NCI-H2081 treated with DMSO at 0.1 percent for 48 hours (cell line): Measurements from ENCODE around the gene HNRNPUL2.
"Not testable (repeated sequence)": the region's sequence is repeated elsewhere in the genome, so short reads cannot be mapped to it uniquely, and the experiment has no call there.

Experiments
- DNase-seq: peaks from one replicate; lab custom pipeline; 2025; lab: John Stamatoyannopoulos, UW

Gene HNRNPUL2

DNA sequence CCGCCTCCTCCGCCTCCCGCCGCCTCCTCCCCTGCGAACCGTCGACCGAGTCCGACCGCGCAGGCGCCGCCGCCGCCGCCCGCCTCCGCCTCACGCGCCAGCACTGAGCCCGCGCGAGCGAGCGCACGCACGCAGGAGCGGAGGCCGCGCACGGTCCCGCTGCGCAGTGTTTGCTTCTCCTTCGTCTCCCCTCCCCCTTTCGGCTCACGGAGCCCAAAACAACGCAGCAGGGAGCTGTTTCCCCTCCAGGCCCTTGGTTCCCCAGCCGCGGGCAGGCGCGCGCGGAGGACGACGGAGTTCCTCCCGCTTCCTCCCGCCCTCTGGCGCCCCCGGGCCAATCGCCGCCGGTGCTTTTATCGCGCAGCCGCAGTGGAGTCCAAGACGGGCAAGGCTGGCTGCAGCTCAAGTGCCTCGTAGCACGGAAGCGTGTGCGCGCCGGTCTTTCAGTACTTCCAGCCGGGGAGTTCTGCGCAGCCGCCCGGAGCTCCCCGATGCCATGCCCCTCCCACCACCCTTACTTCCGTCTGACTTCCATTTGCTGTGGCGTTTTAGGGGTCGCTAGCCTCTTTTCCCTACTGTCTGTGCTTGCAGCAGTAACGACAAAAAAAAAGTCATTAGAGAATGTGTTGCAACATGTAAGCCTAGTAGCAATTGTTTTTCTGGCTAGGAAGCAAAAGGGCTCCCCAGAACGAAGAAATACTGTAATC lies at the start of gene HNRNPUL2:
Gene HNRNPUL2 (minus strand): TSS at position 293 of the 707 bp plus-strand sequence. CDS start 301 bp downstream, outside the sequence.
- peak; percentile 94 for DNase-seq

GRCh38 chr11:62775646-62776045 lies 48.4 kb upstream of the HNRNPUL2 start:
- no peak for DNase-seq

GRCh38 chr11:62774407-62774806 lies 47.1 kb upstream of the HNRNPUL2 start:
- no peak for DNase-seq

DNA sequence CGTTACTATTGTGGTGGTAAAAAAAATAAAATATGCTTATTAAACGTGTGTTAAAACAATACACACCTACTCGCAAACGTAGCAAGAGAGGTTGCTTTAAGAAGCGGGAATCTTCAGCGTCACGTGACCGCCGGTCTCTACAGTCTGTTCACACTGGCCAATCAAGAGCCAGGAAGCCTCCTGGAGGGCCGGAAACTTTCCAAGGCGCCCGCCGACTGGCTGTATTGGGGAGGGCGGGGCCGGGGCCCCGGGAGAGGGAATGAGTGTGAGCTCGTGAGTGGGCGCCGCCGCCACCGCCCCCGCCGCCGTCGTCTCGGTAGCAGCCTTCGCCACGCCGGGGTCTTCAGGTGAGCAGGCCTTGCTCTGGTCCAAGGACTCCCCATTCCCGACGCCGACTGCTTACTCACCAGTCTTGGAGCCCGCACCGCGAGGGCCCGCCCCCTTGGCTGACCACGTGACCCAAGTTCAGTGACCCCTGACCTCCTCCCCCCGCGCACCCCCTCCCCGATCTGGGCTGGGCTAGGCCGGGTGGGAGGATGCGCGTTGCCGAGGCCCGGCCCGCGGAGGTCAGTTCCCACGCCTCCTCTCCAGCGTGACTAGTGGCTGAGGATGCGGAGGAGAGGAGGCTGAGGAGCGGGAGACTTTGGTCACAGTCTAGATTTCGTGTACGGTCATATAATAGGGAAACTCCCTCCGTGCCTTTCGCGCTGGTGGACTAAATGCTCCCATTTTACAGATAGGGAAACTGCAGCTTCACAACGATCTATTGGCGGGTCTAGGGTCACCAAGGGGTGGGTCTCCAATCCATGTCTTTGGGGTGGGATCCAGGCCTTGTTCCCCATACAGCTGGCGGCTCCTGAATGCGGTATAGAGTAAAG lies 44.1 kb upstream of the HNRNPUL2 start, which contains the start of gene TAF6L:
Gene TAF6L (plus strand): TSS at position 253 of the 878 bp plus-strand sequence. CDS start 4,388 bp downstream, outside the sequence.
- DNase-seq: peak; percentile 87

DNA sequence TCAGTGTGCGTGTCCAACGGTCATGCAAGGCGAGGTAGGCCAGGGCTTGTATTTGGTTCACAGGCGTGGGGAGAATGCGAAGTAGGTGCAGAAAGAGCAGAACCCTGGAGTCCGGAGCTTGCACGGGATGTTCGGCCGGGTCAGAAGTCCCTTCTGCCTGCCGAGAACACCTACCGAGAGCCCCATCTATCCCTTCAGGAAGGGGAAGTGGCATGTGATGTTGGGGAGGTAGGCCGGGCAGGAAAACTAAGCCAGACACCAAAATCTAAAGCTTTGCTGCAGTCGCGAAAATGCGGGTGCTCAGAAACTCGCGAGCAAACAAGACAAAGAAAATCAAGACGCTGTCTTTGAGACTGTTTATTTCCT lies 43.5 kb upstream of the HNRNPUL2 start:
- DNase-seq: no peak

GRCh38 chr11:62760867-62761227 lies 33.6 kb upstream of the HNRNPUL2 start:
- not testable (repeated sequence) for DNase-seq

- DNase-seq: no peak
These were observed 30.9 kb upstream of the HNRNPUL2 start for GRCh38 chr11:62757846-62758788.

DNA sequence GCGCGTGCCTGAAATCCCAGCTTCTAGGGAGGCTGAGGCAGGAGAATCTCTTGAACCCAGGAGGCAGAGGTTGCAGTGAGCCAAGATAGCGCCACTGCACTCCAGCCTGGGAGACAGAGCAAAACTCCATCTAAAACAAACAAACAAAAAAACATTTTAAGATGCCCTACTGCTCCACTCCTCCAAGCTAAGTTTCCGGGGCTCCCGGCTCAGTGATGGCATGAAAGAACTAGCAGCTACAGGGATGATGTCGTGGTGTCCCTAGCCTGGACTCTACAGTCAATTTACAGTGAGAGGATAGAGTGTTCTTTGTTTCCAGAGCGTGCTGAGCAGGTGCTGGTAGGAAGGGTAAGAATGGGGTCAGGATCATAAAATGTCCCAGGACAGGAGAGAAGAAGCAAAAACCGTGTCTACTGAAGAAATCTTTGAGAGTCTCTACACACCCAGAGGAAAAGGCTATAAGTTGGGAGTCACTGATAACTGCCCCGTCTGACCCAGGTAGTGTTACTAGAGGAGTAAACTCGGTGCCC lies 27.9 kb upstream of the HNRNPUL2 start:
- DNase-seq: no peak

GRCh38 chr11:62753736-62754603 lies 26.7 kb upstream of the HNRNPUL2 start, which contains the start of gene ZBTB3:
TSS of gene ZBTB3 (minus strand) at chr11:62754160. CDS start at chr11:62753664, 496 bp downstream.
- peak; percentile 99 for DNase-seq

DNA sequence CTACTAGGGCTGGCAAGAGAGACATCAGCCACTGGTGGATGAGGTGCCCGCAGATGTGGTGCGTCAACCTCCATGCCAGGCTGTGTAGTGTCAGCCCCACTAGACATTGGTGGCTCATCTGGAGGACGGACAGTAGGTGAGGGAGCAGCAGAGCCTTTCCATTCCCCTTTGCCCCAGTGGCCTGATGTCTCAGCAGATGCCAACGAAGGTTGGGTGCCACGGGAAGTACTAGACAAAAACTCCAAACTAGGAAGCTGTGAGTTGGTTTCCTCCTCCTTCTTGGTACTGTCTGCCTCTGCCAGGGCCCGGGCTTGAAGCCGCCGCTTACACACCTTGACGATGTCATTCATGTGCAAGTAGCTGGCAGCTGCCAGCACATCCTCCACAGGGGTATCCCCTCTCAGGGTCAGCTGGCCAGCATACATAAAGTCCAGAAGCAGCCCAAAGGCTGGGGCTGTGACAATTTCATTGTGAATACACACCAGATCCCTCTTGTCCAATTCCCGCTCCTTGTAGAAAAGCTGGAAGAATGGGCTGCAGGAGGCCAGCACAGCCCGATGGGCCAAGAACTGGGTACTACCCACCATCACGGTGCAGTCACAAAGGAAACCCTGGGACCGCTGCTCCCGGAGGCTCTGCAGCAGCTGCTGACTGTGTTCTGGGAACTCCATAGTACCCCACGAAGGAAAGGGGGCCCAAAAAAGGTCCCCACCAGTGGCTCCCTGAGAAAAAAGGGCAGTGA lies 25.9 kb upstream of the HNRNPUL2 start:
- no peak for DNase-seq

- no peak for DNase-seq
These were observed 25.0 kb upstream of the HNRNPUL2 start for GRCh38 chr11:62752177-62752785.

DNA sequence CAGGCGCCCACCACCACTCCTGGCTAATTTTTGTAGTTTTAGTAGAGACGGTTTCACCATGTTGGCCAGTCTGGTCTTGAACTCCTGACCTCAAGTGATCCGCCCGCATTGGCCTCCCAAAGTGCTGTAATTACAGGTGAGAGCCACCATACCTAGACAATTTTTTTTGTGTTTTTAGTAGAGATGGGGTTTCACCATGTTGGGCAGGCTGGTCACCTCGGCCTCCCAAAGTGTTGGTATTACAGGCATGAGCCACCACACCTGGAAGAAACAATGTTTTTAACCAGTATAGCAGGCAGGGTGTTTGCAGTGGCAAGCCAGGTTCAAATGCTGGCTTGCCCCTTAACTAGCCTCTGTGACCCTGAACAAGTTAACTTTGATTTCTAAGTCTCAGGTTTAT lies 22.7 kb upstream of the HNRNPUL2 start:
- not testable (repeated sequence) for DNase-seq

GRCh38 chr11:62747475-62748160 lies 20.4 kb upstream of the HNRNPUL2 start:
- no peak for DNase-seq

- no peak for DNase-seq
These were observed 9.9 kb upstream of the HNRNPUL2 start for GRCh38 chr11:62737196-62737595.

DNA sequence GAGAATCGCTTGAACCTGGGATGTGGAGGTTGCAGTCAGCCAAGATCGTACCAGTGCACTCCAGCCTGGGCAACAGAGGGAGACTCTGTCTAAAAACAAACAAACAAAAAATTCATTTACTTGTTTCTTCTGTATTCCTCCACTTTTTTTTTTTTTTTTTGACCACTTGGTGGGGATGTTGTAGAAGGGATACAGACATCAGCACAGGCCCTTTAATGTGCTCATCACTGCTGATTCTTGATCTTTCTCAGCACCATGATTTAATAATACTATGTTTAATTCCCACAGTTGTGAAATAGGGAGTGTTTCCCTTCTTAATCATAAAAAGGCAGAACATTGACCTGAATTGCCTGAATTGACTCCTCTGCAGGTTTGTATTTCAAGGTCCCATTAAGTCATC lies 5.6 kb upstream of the HNRNPUL2 start:
- DNase-seq: no peak

- DNase-seq: not testable (repeated sequence)
These were observed 2.8 kb upstream of the HNRNPUL2 start for GRCh38 chr11:62730076-62730475.

DNA sequence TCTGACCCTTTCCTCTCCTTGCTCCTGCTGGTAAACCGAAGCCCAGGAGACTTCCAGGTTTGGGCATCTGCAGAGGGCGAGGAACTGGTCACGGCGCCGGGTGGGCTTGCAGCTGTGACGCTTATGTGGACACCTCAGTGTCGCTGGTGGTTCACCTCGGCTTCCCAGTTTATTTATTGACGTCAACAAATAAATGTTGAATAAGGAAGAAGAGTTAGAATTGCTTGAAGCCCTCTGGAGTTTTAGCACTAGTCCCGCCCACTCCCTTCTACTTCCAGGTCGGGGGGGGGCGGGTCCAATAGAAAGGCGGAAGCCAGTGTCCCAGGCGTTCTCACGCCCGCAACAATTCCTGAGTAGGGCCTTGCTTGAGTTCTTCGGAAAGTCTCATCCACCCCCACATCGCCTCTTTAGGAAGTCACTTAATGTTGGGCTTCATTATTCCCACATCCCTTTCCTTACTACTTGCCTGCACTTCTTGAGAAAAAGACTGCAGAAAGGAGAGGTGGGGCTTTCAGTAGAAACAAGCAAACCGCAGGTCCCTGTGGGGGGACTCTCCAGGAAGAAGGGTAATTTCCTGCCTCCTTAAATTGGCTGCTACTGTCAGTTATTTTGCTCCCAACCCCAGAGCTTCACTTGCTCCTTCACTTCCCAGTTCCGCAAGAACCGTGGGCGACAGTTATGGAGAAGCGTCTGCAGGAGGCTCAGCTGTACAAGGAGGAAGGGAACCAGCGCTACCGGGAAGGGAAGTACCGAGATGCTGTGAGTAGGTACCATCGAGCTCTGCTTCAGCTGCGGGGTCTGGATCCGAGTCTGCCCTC lies 1.1 kb upstream of the HNRNPUL2 start, which contains the start of gene TTC9C:
Gene TTC9C (plus strand): TSS at position 316 of the 818 bp plus-strand sequence. CDS start 363 bp downstream, at position 679.
- peak; percentile 59 for DNase-seq

DNA sequence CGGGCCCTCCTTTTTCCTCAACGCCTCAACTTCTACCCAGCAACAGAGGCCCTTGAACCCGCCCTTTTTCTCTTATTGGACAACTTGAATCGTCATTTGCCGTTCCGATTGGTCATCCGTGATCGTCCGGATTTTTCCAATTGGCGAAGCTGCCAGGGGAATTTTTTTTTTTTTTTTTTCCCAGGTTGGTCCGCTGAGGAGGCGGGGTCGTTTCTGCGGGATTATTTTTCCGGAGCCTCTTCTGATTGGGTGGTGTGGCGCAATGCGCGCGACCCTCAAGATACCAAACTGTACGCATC lies 564 bp upstream of the HNRNPUL2 start:
- peak; percentile 85 for DNase-seq
